Measurements from ENCODE around the gene GP1BA. TPM values are rescaled to one million over a fixed set of nuclear protein-coding genes. Genes with fewer than 3 reads are reported as not detected.
"Not testable (repeated sequence)": the region's sequence is repeated elsewhere in the genome, so short reads cannot be mapped to it uniquely, and the experiment has no call there.

The GP1BA gene
- total and polyA plus RNA-seq, 11 donors, result 0.06 to 0.35 (median 0.20) TPM; not detected in 6

- peak in 4 of 5 donors; percentile 72 to 76 (median 74) for DNase-seq
- Histone ChIP-seq H3K36me3 (no peaks in the 10 kb centered on the region), H3K27ac (peak within 1 kb of the TSS in 7 of 12 donors; percentile 33 to 77 (median 63)), H3K4me1 (peaks cover 0 to 42% (median 24%) of the 10 kb centered on the region in 12 donors), H3K9me3 (no peaks in the 10 kb centered on the region), H3K4me3 (peak within 1 kb of the TSS in 7 of 12 donors; percentile 6 to 57 (median 26)), H3K27me3 (peaks cover 0 to 32% (median 11%) of the 10 kb centered on the region in 9 donors)
- intact Hi-C loops (cut with DNase I), result loop anchor here in 2 of 10 donors (10.0 kb wide), 1 partner anchor 162 kb away; no protein-coding TSS in a partner anchor
- no peak for TF ChIP-seq POLR2A (IDR thresholded peaks at IDR 0.05)
- TF ChIP-seq, protein P1, sequence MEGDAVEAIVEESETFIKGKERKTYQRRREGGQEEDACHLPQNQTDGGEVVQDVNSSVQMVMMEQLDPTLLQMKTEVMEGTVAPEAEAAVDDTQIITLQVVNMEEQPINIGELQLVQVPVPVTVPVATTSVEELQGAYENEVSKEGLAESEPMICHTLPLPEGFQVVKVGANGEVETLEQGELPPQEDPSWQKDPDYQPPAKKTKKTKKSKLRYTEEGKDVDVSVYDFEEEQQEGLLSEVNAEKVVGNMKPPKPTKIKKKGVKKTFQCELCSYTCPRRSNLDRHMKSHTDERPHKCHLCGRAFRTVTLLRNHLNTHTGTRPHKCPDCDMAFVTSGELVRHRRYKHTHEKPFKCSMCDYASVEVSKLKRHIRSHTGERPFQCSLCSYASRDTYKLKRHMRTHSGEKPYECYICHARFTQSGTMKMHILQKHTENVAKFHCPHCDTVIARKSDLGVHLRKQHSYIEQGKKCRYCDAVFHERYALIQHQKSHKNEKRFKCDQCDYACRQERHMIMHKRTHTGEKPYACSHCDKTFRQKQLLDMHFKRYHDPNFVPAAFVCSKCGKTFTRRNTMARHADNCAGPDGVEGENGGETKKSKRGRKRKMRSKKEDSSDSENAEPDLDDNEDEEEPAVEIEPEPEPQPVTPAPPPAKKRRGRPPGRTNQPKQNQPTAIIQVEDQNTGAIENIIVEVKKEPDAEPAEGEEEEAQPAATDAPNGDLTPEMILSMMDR (IDR thresholded peaks at IDR 0.05), result peak; percentile 68 to 85 (median 74)
- 14 to 23% (median 18%) methylated on average over 9 to 10 of the region's 10 CpGs for WGBS, 4 donors
- peak in 2 of 4 donors; percentile 35 to 46 for ATAC-seq
Observed at GRCh38 chr17:4903051-4903818, 28.8 kb upstream of the GP1BA start, which contains the start of gene CHRNE. TSS of gene CHRNE (minus strand) at chr17:4903098. CDS start at chr17:4903063, 35 bp downstream.

- H3K4me3 ChIP-seq, H3K36me3 ChIP-seq, ATAC-seq, H3K27me3 ChIP-seq, DNase-seq, H3K9me3 ChIP-seq, H3K27ac ChIP-seq: not testable (repeated sequence)
- H3K4me1 ChIP-seq, result peaks cover 0 to 28% (median 17%) of the 10 kb centered on the region in 12 donors
- intact Hi-C loops (cut with DNase I), result loop anchor here in 8 of 10 donors (5.0 to 10.0 kb wide), 5 partner anchors 36 to 158 kb away; partner anchors contain the start of genes CAMTA2 (in 3 of the 8), RNF167 (in 1 of the 8), SLC25A11 (in 1 of the 8) and SPAG7 (in 1 of the 8)
Observed at GRCh38 chr17:4906642-4907041, 25.4 kb upstream of the GP1BA start.

DNA sequence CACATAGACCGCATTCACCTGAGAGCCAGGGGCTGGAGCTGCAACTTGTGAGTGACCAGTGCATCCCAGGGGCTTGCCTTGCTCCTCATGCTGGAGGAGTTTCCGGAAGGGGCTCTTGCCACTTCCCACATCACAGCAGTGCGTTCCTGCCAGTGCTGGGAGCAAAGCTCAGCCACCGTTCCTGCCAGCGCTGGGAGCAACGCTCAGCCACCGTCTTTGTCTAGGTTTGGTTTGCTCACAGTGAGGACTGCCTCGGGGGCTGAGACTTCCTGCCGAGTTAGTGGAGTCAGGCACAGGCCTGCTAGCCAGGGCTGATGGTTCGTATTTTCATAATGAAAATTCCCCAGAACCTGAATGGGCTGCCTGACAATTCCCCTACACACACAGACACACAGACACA, 23.8 kb upstream of the GP1BA start:
- intact Hi-C loops (cut with DNase I), result loop anchor here in 9 of 10 donors (2.0 to 10.0 kb wide), 7 partner anchors 34 to 156 kb away; partner anchors contain the start of genes CAMTA2 (in 6 of the 9), RNF167 (in 1 of the 9), SLC25A11 (in 1 of the 9) and SPAG7 (in 1 of the 9)
- TF ChIP-seq, protein P1 (IDR thresholded peaks at IDR 0.05), result no peak
- no peak for TF ChIP-seq POLR2A (IDR thresholded peaks at IDR 0.05)
- Histone ChIP-seq H3K36me3 (no peaks in the 10 kb centered on the region), H3K27ac (peak overlapping the region in 9 of 12 donors; percentile 1 to 75 (median 60)), H3K27me3 (no peaks in the 10 kb centered on the region), H3K4me1 (peaks cover 0 to 20% (median 10%) of the 10 kb centered on the region in 12 donors), H3K4me3 (no peak overlapping the region), H3K9me3 (no peaks in the 10 kb centered on the region)
- 50 to 59% (median 53%) methylated on average over 5 to 10 of the region's 10 CpGs for WGBS, 4 donors
- peak in 2 of 4 donors; percentile 41 to 48 for ATAC-seq
- DNase-seq, result no peak

DNA sequence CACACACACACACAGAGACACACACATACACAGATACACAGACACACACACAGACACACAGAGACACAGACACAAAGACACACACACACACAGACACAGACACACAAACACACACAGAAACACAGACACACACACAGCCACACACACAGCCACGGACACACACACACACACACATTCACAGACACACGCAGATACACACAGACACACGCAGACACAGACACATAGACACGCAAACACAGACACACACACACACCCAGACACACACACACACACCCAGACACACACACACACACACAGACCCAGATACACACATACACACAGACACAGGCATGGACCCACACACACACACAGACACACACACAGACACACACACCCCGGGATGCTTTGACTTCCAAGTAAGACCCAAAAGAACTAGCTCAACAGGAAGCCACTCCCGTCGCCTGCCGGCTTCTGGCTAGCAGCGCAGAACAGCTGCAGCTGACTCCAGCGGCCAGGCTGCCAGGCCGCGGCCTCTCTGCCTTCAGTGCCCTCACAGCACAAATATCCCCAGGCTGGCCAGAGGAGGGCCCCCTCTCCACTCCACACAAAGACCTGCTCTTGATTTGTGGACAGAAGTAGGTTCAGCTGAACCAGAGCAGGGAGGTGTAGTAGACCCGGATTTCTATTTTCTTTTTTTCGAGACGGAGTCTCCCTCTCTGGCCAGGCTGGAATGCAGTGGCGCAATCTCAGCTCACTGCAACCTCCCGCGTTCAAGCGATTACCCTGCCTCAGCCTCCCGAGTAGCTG, 23.2 kb upstream of the GP1BA start:
- peak; percentile 90 to 95 (median 93) for DNase-seq
- Histone ChIP-seq H3K36me3 (no peaks in the 10 kb centered on the region), H3K27me3 (no peaks in the 10 kb centered on the region), H3K27ac (peak overlapping the region; percentile 7 to 75 (median 54)), H3K9me3 (no peaks in the 10 kb centered on the region), H3K4me1 (peaks cover 0 to 17% (median 9%) of the 10 kb centered on the region in 12 donors), H3K4me3 (peak overlapping the region in 2 of 12 donors; percentile 6 to 30)
- intact Hi-C loops (cut with DNase I), result loop anchor here (1.0 to 10.0 kb wide), 9 partner anchors 33 to 156 kb away; partner anchors contain the start of genes CAMTA2 (in 8 of the 10), RNF167 (in 1 of the 10), SLC25A11 (in 1 of the 10) and SPAG7 (in 1 of the 10)
- peak; percentile 95 to 99 (median 98) for ATAC-seq
- 12 to 23% (median 17%) methylated on average over 20 of the region's 20 CpGs for WGBS, 4 donors
- TF ChIP-seq POLR2A (IDR thresholded peaks at IDR 0.05), result no peak
- TF ChIP-seq, protein P1 (IDR thresholded peaks at IDR 0.05), result peak; percentile 74 to 95 (median 86)
